Upper lobe of right lung (tissue), 1 donor: Measurements from ENCODE around the gene SLC10A7. TPM values are rescaled to one million over a fixed set of nuclear protein-coding genes. Genes with fewer than 3 reads are reported as not detected.

Experiments used
- ATAC-seq: fragments of 200-7000 bp; cut with Tn5 transposase; one replicate; pipeline ENCODE4 v1.9.1; 2020; ENCODE audit warnings: mild to moderate bottlenecking, moderate library complexity
- DNase-seq: peaks from one replicate; pipeline ENCODE4 v3.0.0-alpha.2; 2020
- H3K27ac ChIP-seq: fragments of 200-600 bp; one replicate; pipeline ENCODE4 v1.8.0; 2022
- H3K27me3 ChIP-seq: fragments of 200-600 bp; one replicate; pipeline ENCODE4 v1.8.0; 2022; ENCODE audit warnings: mild to moderate bottlenecking
- H3K36me3 ChIP-seq: fragments of 200-600 bp; one replicate; pipeline ENCODE4 v1.8.0; 2022
- H3K4me1 ChIP-seq: fragments of 200-600 bp; one replicate; pipeline ENCODE4 v1.8.0; 2022
- H3K4me3 ChIP-seq: fragments of 200-600 bp; one replicate; pipeline ENCODE4 v1.8.0; 2022; ENCODE audit warnings: mild to moderate bottlenecking
- H3K9me3 ChIP-seq: fragments of 200-600 bp; one replicate; pipeline ENCODE4 v1.8.0; 2022
- CTCF ChIP-seq: fragments of 200-600 bp; IDR thresholded peaks from one replicate; pipeline ENCODE4 v1.8.0; 2022; ENCODE audit warnings: antibody characterized with exemption
- intact Hi-C: fragments of 100-400 bp; cut with DNase I; formaldehyde crosslinking; loops from one replicate; pipeline ENCODE4 v1.11.0; 2022
- total RNA-seq: library from RNA; stranded (reverse); fragmentation: NEBNext Ultra II Directional; extraction: Animal tissue kit (Norgen Biotek cat#: 25700); gene quantifications from one replicate; pipeline ENCODE4 v1.2.1, GENCODE V29; 2021
- donor health status: DM: no; HTN: yes; CAD: no; lungs with severe emphysema.

The SLC10A7 gene
- total RNA-seq, 1 donor from 2014 or later: 19.3 TPM

- H3K36me3 ChIP-seq: peaks cover under 1% of the 10 kb centered on the region
- DNase-seq (peak; percentile 95), ATAC-seq (peak; percentile 98)
- H3K27me3 ChIP-seq: no peaks in the 10 kb centered on the region
- no peaks in the 10 kb centered on the region for H3K9me3 ChIP-seq
- no peak for TF ChIP-seq CTCF
- H3K4me1 ChIP-seq: peaks cover 10% of the 10 kb centered on the region
- H3K27ac ChIP-seq: peak overlapping the region; percentile 84
- intact Hi-C loops: no loop called here
- H3K4me3 ChIP-seq: peak overlapping the region; percentile 74
These were observed 543 bp upstream of the SLC10A7 start for GRCh38 chr4:146522098-146522868.

- Histone ChIP-seq H3K27ac (peak overlapping the region; percentile 84), H3K27me3 (no peaks in the 10 kb centered on the region), H3K4me1 (peaks cover 10% of the 10 kb centered on the region), H3K9me3 (no peaks in the 10 kb centered on the region), H3K4me3 (peak overlapping the region; percentile 74), H3K36me3 (peaks cover 11% of the 10 kb centered on the region)
- peak; percentile 76 for ATAC-seq
- intact Hi-C loops: no loop called here
- DNase-seq: no peak
- no peak for TF ChIP-seq CTCF
These were observed 722 bp downstream of the SLC10A7 start for GRCh38 chr4:146520896-146521540.

- intact Hi-C loops: no loop called here
- ATAC-seq: no peak
- TF ChIP-seq CTCF: no peak
- Histone ChIP-seq H3K9me3 (no peaks in the 10 kb centered on the region), H3K36me3 (peaks cover 27% of the 10 kb centered on the region), H3K27me3 (no peaks in the 10 kb centered on the region), H3K27ac (no peak overlapping the region), H3K4me1 (peaks cover under 1% of the 10 kb centered on the region), H3K4me3 (no peak overlapping the region)
- DNase-seq: no peak
These were observed 6.9 kb downstream of the SLC10A7 start for GRCh38 chr4:146514651-146515357.

GRCh38 chr4:146513548-146513947 lies 8.2 kb downstream of the SLC10A7 start:
- DNase-seq (no peak), ATAC-seq (no peak)
- TF ChIP-seq CTCF: no peak
- intact Hi-C loops: no loop called here
- H3K36me3 ChIP-seq: peaks cover 27% of the 10 kb centered on the region
- H3K4me3 ChIP-seq: no peak overlapping the region
- no peaks in the 10 kb centered on the region for H3K27me3 ChIP-seq
- H3K27ac ChIP-seq: no peak overlapping the region
- H3K9me3 ChIP-seq: no peaks in the 10 kb centered on the region
- no peaks in the 10 kb centered on the region for H3K4me1 ChIP-seq

GRCh38 chr4:146511381-146511780 lies 10.4 kb downstream of the SLC10A7 start:
- no peaks in the 10 kb centered on the region for H3K9me3 ChIP-seq
- peak; percentile 55 for ATAC-seq
- peaks cover 19% of the 10 kb centered on the region for H3K36me3 ChIP-seq
- no peak for DNase-seq
- H3K27ac ChIP-seq: no peak overlapping the region
- no peaks in the 10 kb centered on the region for H3K4me1 ChIP-seq
- TF ChIP-seq CTCF: no peak
- no peak overlapping the region for H3K4me3 ChIP-seq
- H3K27me3 ChIP-seq: no peaks in the 10 kb centered on the region
- intact Hi-C loops: no loop called here
